22Rv1 (cell line): Measurements from ENCODE around the gene MORN5.

Source experiments
- CTCF ChIP-seq: fragments of 450-650 bp; IDR thresholded peaks from 2 replicates; pipeline ENCODE4 v1.5.1; 2017; ENCODE audit warnings: mild to moderate bottlenecking
- ZFX ChIP-seq: fragments of 450-650 bp; IDR thresholded peaks from 2 replicates; pipeline ENCODE4 v1.6.1; 2017; ENCODE audit warnings: antibody characterized with exemption, borderline replicate concordance

- TF ChIP-seq CTCF: no peak
- TF ChIP-seq ZFX: no peak
These were observed 44.3 kb upstream of the MORN5 start for GRCh38 chr9:122115176-122116035.
